Stimulated activated naive CD8-positive, alpha-beta T cell treated with anti-CD3 and anti-CD28 coated beads, Interleukin-15, Interleukin-2, amounts not matched to agents 100 U/mL and 50 U/mL, for 24 hours (primary cell): Measurements from ENCODE around the gene EMX2.
"Not testable (repeated sequence)": the region's sequence is repeated elsewhere in the genome, so short reads cannot be mapped to it uniquely, and the experiment has no call there.

ENCODE experiments used
- ATAC-seq: fragments of 150-1000 bp; cut with Tn5 transposase; one replicate; pipeline ENCODE4 v1.10.0; 2021
- DNase-seq: peaks from one replicate; pipeline ENCODE4 v3.0.0; 2021

EMX2 gene

GRCh38 chr10:117542706-117543224, at the start of gene EMX2:
TSS of gene EMX2 (plus strand) at chr10:117542746. CDS start at chr10:117543268, 522 bp downstream.
- ATAC-seq: no peak
- DNase-seq: no peak

GRCh38 chr10:117496031-117496430, 46.5 kb upstream of the EMX2 start:
- ATAC-seq (no peak), DNase-seq (no peak)

- peak; percentile 75 for ATAC-seq
- peak; percentile 73 for DNase-seq
These were observed 45.9 kb upstream of the EMX2 start for GRCh38 chr10:117496616-117497028.

GRCh38 chr10:117497736-117498135, 44.8 kb upstream of the EMX2 start:
- ATAC-seq: no peak
- DNase-seq: no peak

GRCh38 chr10:117499248-117500105, 43.1 kb upstream of the EMX2 start:
- no peak for DNase-seq
- no peak for ATAC-seq

GRCh38 chr10:117500456-117500855, 42.1 kb upstream of the EMX2 start:
- no peak for ATAC-seq
- DNase-seq: no peak

GRCh38 chr10:117501460-117502035, 41.0 kb upstream of the EMX2 start:
- no peak for ATAC-seq
- no peak for DNase-seq

- ATAC-seq (no peak), DNase-seq (no peak)
These were observed 39.9 kb upstream of the EMX2 start for GRCh38 chr10:117502421-117503243.

GRCh38 chr10:117503244-117504205, 39.0 kb upstream of the EMX2 start:
- no peak for DNase-seq
- no peak for ATAC-seq

- ATAC-seq (no peak), DNase-seq (no peak)
These were observed 38.0 kb upstream of the EMX2 start for GRCh38 chr10:117504562-117504961.

GRCh38 chr10:117507081-117507480, 35.5 kb upstream of the EMX2 start:
- DNase-seq, ATAC-seq: not testable (repeated sequence)

GRCh38 chr10:117509573-117509972, 33.0 kb upstream of the EMX2 start:
- DNase-seq: no peak

GRCh38 chr10:117511601-117512390, 30.8 kb upstream of the EMX2 start:
- ATAC-seq (no peak), DNase-seq (no peak)

More at GRCh38 chr10:117509573-117509972, 33.0 kb upstream of the EMX2 start:
- no peak for ATAC-seq

GRCh38 chr10:117514971-117515370, 27.6 kb upstream of the EMX2 start:
- ATAC-seq: no peak

GRCh38 chr10:117516681-117517080, 25.9 kb upstream of the EMX2 start:
- no peak for DNase-seq

More at GRCh38 chr10:117514971-117515370, 27.6 kb upstream of the EMX2 start:
- no peak for DNase-seq

GRCh38 chr10:117518246-117518645, 24.3 kb upstream of the EMX2 start:
- no peak for DNase-seq
- ATAC-seq: no peak

More at GRCh38 chr10:117516681-117517080, 25.9 kb upstream of the EMX2 start:
- ATAC-seq: no peak

- ATAC-seq: no peak
- DNase-seq: no peak
These were observed 23.3 kb upstream of the EMX2 start for GRCh38 chr10:117519286-117519685.

- DNase-seq (no peak), ATAC-seq (no peak)
These were observed 22.7 kb upstream of the EMX2 start for GRCh38 chr10:117519879-117520278.

- DNase-seq: no peak
- no peak for ATAC-seq
These were observed 11.8 kb upstream of the EMX2 start for GRCh38 chr10:117530791-117531190.

GRCh38 chr10:117531371-117532002, 11.1 kb upstream of the EMX2 start:
- ATAC-seq (no peak), DNase-seq (no peak)
